ENCODE measurements around the gene CHST6. TPM values are rescaled to one million over a fixed set of nuclear protein-coding genes. Genes with fewer than 3 reads are reported as not detected.

Gene CHST6
- total RNA-seq, 4 donors from 2014 or later = 0.62 to 3.2 (median 1.6) TPM

DNA sequence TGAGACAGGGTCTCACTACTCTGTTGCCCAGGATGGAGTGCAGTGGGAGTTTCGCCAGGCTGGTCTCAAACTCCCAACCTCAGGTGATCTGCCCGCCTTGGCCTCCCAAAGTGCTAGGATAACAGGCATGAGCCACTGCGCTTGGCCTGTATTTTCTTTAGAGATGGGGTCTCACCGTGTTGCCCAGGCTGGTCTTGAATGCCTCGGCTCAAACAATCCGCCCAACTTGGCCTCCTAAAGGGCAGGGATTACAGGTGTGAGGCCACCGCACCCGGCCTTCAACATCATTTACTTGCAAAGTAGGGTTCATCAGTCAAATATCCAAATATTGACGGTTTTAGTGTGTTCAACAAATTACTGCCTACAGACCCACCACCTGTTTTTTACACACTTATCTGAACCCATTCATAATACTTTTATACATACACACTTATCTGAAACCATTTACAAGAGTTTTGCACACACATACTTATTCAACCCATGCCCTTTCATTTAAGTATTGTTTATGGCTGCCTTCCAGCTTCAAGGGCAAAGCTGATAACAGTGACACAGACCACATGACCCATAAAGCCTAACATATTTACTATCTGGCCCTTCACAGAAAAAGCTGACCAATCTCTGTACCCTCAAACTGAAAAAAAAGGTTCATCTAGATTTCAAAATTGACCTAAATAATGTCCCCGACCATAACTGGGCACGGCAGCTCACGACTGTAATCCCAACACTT lies 42.6 kb downstream of the CHST6 start:
- Histone ChIP-seq H3K27ac (no peak overlapping the region), H3K9me3 (no peaks in the 10 kb centered on the region), H3K4me1 (peaks cover 0 to 10% (median 0%) of the 10 kb centered on the region in 3 donors), H3K27me3 (no peaks in the 10 kb centered on the region), H3K36me3 (peaks cover 0 to 27% of the 10 kb centered on the region in 2 donors), H3K4me3 (no peak overlapping the region)
- 82 to 93% methylated on average over 8 of the region's 12 CpGs for WGBS, 2 donors (ENCODE audit: low coverage in 1 of 2)
- TF ChIP-seq EP300 (IDR thresholded peaks at IDR 0.05) = no peak
- no peak for TF ChIP-seq POLR2A (IDR thresholded peaks at IDR 0.05)
- TF ChIP-seq, protein P1, sequence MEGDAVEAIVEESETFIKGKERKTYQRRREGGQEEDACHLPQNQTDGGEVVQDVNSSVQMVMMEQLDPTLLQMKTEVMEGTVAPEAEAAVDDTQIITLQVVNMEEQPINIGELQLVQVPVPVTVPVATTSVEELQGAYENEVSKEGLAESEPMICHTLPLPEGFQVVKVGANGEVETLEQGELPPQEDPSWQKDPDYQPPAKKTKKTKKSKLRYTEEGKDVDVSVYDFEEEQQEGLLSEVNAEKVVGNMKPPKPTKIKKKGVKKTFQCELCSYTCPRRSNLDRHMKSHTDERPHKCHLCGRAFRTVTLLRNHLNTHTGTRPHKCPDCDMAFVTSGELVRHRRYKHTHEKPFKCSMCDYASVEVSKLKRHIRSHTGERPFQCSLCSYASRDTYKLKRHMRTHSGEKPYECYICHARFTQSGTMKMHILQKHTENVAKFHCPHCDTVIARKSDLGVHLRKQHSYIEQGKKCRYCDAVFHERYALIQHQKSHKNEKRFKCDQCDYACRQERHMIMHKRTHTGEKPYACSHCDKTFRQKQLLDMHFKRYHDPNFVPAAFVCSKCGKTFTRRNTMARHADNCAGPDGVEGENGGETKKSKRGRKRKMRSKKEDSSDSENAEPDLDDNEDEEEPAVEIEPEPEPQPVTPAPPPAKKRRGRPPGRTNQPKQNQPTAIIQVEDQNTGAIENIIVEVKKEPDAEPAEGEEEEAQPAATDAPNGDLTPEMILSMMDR (IDR thresholded peaks at IDR 0.05) = no peak
- no peak for TF ChIP-seq POLR2AphosphoS5 (IDR thresholded peaks at IDR 0.05)
- ATAC-seq = no peak

DNA sequence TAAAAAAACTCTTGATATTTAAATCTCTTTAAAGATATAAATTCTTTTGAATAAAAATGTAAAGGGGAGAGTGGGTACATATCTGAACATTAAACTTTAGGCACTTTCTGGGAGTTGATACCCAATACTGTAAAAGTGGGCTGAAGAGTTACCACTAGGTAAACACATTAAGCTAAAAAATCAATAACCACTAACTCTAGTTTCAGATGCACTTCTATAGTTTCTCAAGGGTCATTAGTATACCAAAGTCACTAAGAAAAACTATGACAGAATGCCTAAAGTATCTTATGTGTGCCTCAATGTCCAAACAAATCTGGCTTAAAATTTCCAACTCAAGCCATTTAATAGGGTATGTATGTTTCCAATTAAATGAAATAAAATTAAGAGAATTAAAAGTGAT lies 48.8 kb downstream of the CHST6 start:
- ATAC-seq = no peak

DNA sequence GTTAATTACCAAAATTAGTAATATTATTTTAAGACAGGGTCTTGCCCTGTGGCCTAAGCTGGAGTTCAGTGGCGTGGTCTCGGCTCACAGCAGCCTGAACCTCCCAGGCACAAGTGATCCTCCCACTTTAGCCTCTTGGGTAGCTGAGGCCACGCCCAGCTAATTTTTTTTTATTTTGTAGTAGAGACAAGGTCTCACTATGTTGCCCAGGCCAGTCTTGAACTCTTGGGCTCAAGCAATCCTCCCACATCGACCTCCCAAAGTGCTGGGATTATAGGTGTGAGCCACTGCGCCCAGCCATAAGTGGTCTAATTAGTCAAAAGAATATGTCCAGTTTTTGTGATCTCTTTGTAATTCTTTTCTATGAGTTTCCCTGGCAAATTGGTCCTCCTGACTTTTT lies 49.9 kb downstream of the CHST6 start:
- Histone ChIP-seq H3K27ac (no peak overlapping the region), H3K4me3 (no peak overlapping the region), H3K4me1 (no peaks in the 10 kb centered on the region), H3K27me3 (no peaks in the 10 kb centered on the region), H3K36me3 (peaks cover 0 to 25% of the 10 kb centered on the region in 2 donors), H3K9me3 (no peaks in the 10 kb centered on the region)
- no peak for ATAC-seq
- TF ChIP-seq, protein P1 (IDR thresholded peaks at IDR 0.05) = no peak
- TF ChIP-seq EP300 (IDR thresholded peaks at IDR 0.05) (no peak), POLR2AphosphoS5 (IDR thresholded peaks at IDR 0.05) (no peak), POLR2A (IDR thresholded peaks at IDR 0.05) (no peak)
- WGBS, 2 donors (ENCODE audit: low coverage in 1 of 2) = 51 to 87% methylated on average over 3 to 4 of the region's 5 CpGs

More for the DNA sequence above, 48.8 kb downstream of the CHST6 start:
- Histone ChIP-seq H3K9me3 (no peaks in the 10 kb centered on the region), H3K27me3 (no peaks in the 10 kb centered on the region), H3K36me3 (peaks cover 0 to 36% of the 10 kb centered on the region in 2 donors), H3K4me3 (no peak overlapping the region), H3K4me1 (no peaks in the 10 kb centered on the region), H3K27ac (no peak overlapping the region)
- TF ChIP-seq, protein P1 (IDR thresholded peaks at IDR 0.05) = no peak
- no peak for TF ChIP-seq POLR2AphosphoS5 (IDR thresholded peaks at IDR 0.05)
- no peak for TF ChIP-seq POLR2A (IDR thresholded peaks at IDR 0.05)
- no peak for TF ChIP-seq EP300 (IDR thresholded peaks at IDR 0.05)

DNA sequence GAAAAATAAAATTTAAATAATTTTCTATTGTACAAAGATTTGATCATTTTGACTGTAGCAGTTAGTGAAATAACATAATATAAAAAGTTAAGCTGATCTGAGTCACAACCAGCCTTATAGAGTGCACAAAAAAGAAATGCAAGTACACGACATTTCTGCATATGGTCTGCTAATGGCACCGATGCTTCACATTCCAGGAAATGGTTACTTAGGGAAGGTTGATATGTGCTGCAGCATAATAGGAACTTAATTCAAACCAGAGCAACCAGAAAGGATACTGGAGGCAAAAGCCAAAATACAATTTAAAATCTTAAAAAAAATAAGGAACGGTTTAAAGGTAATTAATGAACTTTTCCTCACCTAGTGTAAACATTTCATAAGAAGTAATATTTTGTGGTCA lies 51.9 kb downstream of the CHST6 start:
- no peaks in the 10 kb centered on the region for H3K9me3 ChIP-seq
- H3K4me1 ChIP-seq = no peaks in the 10 kb centered on the region
- peaks cover 0 to 13% of the 10 kb centered on the region in 2 donors for H3K36me3 ChIP-seq
- TF ChIP-seq EP300 (IDR thresholded peaks at IDR 0.05) (no peak), POLR2A (IDR thresholded peaks at IDR 0.05) (no peak), POLR2AphosphoS5 (IDR thresholded peaks at IDR 0.05) (no peak)
- TF ChIP-seq, protein P1 (IDR thresholded peaks at IDR 0.05) = no peak
- no peak for ATAC-seq
- no peaks in the 10 kb centered on the region for H3K27me3 ChIP-seq
- H3K4me3 ChIP-seq = no peak overlapping the region
- WGBS, 2 donors (ENCODE audit: low coverage in 1 of 2) = 61 to 70% methylated on average over 3 of the region's 3 CpGs
- H3K27ac ChIP-seq = no peak overlapping the region

Measured in gastroesophageal sphincter (tissue), 4 donors.